ENCODE results near the gene P3H3.
A peak's percentile ranks its signal among the peaks of the same experiment; 100 is the strongest.
"Not testable (repeated sequence)": the region's sequence is repeated elsewhere in the genome, so short reads cannot be mapped to it uniquely, and the experiment has no call there.

Gene P3H3

DNA sequence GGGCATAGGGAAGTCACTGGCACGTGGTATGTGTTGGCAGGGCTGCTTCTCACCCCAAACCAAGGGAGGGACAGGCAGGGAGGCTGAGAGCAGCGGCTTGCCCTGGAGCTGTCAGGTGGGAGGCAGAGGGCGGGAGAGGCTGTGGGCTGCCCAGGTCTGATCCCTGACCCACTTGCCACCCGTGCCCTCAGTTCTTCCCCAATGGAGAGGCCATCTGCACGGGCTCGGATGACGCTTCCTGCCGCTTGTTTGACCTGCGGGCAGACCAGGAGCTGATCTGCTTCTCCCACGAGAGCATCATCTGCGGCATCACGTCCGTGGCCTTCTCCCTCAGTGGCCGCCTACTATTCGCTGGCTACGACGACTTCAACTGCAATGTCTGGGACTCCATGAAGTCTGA lies 17.2 kb downstream of the P3H3 start:
- no peak for DNase-seq

DNA sequence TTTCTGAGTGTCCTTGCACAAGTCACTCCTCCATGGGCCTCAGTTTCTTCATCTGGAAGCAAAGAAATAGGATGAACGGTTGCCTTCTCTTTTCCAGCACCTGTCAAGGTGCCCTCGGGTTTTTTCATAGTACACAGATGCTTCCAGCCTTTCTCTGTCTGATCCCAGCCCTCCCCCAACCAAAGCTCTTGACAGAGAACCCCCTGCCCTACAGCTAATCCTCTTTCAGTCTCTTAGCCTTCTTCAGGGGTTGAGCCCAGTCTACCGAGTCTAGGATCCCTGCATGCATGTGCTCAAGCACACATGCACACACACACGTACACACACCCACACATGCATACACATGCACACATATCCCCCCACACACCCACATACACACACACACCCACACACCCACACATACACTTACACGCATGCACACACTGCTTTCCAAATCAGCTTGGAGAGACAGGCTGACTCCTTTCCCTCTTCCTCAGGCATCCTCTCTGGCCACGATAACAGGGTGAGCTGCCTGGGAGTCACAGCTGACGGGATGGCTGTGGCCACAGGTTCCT lies 18.2 kb downstream of the P3H3 start:
- no peak for DNase-seq

DNA sequence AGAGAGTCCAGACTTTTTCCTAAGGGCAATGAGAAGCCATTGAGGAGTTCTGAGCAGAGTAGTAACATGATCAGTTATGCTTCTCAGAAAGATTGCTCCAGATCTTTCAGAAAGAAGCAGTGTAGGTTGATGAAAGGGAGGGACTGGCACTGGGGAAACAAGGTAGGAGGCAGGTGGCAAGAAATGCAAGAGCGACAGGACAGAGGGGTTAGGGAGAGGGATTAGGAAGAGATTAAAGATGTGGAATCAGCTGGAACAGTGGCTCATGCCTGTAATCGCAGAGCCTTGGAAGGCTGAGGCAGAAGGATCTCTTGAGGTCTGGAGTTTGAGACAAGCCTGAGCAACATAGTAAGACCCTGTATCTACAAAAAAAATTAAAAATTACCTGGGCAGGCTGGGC lies 19.5 kb downstream of the P3H3 start:
- DNase-seq, result no peak

DNA sequence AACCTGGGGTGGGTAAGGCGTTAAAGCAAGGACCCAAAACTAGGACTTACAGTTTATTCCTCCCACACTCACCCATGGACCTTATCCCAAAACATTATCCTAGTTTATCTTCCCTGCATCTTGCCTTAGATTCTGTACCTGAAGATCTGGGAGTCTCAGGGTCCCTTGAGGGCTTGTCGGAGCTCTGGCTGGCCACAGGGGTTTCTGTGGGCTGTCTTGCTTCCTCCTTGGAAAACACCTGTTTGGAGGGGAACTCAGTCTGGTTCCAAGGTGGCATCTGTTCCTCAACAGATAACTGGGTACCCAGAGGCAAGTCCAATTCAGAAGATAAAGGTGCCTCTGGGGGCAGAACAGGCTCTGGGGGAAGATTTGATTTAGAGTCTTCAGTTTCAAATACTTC lies 21.2 kb downstream of the P3H3 start:
- no peak for DNase-seq

DNA sequence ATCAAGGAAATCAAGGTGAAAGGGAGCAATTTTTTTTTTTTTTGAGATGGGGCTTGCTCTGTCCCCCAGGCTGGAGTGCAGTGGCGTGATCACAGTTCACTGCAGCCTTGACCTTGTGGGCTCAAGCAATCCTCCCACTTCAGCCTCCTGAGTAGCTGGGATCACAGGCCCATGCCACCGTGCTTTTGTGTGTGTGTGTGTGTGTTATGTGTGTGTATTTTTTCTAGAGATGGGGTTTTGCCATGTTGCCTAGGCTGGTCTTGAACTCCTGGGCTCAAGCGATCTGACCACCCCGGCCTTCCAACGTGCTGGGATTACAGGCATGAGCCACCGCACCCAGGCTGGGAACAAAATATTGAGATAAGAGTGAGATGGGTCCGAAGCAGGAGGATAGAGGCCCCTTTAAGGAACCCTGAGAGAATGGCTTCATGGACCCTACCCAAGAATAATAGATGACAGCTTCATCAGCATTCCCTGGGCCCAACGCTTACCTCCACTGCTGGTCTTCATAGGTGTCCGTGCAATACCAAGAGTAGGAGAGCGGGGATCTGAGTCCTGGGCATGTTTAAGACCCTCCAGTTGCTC lies 21.9 kb downstream of the P3H3 start:
- DNase-seq, result no peak

DNA sequence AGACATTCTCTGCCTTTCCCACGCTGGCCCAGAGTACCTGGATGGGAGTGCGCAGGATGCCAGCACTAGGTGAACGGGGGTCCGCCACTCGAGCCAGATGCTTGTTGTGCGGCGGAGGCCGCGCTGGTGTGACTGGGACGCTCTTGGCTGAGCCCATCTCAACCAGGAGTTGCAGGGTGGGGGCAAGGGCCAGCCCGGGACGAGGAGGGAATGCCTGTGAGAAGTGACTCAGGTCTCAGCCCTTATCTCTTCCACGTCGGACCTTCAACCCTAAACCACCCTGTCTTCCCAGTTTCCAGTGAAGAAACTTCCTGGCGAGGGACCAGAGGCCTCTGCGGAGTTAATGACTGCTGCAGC lies 22.6 kb downstream of the P3H3 start:
- no peak for DNase-seq

DNA sequence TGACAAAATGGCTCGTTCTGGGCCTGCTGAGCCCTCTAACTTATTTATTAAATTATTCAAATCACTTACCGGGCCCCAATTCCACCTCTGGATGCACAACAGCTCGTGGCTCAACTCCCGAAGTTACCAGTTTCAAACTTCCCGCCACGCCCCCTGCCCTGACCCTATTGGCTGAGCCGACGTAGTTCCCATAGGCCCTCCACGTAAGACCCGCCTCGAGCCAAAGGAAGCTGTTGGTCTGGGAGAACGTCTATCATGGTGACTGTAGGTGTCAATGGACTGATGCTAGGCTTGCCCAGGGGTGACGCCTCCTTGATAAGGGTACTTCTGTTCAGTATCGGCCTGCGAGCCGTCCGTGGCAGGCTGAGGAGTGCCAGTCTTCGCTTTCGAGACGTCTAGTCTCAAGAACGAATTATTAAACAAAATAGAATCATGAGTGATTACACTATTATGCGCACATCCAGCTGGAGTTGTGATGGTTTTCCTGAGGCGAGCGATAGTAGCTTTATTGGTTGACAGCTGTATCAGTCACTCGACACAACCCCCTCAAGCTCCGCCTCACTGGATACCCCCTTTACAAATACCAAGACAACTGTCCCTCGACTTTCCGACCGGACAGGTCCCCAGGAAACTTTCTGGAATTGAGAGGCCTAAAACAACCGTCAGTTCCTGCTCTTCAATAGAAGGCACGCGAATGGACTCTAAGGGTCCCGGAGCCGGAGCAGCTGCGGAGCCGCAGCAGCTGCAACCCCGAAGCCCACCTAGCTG lies 23.1 kb downstream of the P3H3 start, which contains the start of gene CDCA3:
TSS of gene CDCA3 (minus strand) at position 134 of the 768 bp plus-strand sequence. CDS start 334 bp downstream, outside the sequence.
- DNase-seq, result peak; percentile 99

DNA sequence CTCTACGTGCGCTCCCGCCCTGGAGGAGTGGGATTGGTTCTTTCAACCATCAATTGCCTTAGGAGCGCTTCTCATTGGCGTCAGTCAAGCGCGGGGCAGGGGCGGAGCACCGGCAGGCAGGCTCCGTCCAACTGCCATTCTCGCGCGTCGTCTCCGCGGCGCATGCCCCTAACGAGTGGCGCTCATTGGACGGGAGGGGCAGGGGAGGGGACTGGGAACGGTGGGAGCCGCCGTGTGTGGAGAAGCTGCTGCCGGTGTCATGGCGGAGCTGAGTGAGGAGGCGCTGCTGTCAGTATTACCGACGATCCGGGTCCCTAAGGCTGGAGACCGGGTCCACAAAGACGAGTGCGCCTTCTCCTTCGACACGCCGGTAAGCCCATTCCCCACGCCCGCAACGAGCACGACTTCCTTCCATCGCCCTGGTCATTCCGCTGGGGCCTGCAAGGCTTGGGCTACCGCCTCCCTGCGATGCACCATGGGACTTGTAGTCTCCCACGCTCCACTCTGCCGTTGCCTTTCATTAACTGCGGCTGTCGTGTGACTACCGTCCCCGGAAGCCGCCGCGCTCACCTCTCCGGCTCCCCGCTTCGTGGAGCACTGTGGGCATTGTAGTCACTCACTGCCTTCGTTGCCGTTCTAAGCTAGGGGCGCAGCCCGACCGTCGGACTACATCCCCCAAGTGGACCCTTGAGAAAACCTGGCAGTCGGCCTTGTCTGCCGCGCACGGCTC lies 23.9 kb downstream of the P3H3 start, which contains the start of gene USP5:
TSS of gene USP5 (plus strand) at position 230 of the 730 bp plus-strand sequence. CDS start at position 260, 30 bp downstream.
- peak; percentile 100 for DNase-seq

DNA sequence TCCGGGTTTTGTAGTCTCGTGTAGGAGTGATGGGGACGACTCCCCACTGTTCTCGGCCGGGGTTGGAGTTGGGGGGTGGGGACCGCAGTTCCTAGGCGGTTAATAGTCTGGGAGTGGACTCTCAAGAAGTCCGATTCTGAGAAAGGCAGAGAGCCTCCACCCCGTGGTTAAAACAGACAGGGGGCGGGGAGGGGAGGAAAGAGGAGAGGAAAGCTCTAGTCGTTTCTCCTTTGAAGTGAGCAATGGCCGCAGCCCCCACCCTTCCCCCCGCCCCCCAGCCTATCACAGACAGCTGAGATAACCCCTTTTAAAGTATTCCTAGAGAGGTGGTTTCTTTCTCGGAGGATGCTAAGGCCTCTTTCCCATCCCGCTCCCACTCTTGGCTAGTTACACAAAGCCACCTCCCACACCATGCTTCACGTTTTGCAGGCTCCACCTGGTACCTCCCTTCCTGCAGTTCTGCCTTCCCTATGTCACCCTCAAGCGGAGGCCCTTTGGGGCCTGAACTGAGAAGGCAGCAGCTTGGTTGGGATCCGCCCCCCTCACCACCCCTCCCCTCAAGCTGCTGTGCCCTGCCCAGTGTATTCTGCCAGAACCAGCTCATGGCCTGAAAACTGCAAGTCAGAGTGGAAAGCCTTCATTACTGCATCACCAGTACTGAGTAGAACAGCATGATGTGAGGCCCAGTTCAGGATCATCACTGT lies 24.6 kb downstream of the P3H3 start:
- DNase-seq, result peak; percentile 51

DNA sequence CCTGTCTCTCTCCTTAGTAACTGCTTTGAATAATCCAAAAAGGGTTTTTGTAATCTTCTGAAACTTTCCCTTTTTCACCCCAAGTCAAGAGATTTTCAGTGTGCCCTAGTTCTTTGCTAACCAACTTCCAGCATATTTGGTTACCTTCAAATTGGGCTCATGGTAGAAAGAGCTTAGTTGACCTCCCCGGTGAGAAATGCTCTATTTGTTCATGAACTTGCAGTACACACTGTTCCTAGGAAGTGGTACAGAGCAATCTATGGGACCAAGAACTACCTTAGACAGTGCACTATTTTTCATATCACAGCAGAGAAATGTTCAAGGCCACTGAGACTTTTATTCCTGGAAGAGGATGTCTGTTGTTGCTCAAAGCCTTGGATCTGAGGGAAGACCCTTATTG lies 25.4 kb downstream of the P3H3 start:
- no peak for DNase-seq

DNA sequence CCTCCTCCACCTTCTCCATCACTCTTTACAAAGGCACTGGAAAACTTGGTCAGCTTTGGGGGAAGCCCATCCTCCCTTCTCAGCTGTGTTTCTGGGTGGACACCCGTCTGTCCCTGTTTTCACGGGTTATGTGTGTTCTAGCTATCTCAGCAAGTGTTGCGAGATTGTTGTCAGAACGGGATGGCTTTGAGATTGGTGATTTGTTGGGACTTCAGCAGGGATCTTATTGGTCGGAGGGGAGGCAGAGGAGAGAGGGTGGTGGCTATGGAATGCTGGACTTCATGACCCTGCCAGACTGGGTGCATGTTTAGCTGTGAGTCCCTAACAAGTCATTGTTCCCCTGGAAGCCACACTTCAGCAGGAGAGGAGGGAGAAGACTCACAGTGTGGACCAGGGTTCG lies 25.8 kb downstream of the P3H3 start:
- DNase-seq, result no peak

DNA sequence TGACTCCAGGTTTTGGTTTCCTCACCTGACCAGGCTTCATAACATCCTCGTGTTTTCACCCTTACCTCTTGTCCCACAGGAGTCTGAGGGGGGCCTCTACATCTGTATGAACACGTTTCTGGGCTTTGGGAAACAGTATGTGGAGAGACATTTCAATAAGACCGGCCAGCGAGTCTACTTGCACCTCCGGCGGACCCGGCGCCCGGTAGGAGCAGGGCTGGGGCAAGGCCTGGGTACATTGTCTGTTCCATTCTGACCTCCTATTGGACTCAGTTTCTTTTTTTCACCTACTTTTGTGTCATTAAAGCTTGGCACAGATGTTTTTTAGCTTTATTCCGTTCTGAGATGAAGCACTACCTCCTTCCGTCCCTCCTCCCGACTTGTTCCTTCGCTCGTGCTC lies 27.1 kb downstream of the P3H3 start:
- DNase-seq, result no peak

DNA sequence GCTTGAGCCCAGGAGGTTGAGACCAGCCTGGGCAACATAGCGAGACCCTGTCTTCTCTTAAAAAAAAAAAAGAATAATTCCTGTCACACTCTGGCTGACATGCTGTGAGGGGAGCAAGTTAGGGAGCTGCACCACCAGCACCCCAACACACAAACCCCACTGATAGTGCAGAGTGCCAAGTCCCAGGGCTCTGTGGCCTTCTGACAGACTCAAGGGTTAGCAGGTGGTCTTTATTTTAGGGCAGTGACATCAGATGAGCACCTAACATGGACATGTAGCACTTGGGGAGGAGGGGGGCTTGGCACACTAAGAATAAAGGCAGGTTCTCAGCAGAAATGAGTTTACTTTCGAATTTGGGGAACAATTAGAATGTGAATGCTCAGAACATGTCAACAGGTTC lies 30.6 kb downstream of the P3H3 start:
- DNase-seq, result no peak

DNA sequence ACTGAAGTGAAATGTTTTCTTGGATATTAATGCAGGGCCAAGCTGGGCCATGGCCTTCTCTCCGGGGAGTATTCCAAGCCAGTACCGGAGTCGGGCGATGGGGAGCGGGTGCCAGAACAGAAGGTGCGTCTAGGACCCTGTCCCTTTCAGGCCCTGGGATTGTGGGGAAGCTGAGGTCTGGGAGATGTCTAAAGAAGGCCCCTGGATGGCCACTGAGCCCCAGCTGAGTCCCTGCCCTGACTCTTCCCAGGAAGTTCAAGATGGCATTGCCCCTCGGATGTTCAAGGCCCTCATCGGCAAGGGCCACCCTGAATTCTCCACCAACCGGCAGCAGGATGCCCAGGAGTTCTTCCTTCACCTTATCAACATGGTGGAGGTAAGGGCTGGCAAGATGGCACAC lies 31.9 kb downstream of the P3H3 start:
- no peak for DNase-seq

DNA sequence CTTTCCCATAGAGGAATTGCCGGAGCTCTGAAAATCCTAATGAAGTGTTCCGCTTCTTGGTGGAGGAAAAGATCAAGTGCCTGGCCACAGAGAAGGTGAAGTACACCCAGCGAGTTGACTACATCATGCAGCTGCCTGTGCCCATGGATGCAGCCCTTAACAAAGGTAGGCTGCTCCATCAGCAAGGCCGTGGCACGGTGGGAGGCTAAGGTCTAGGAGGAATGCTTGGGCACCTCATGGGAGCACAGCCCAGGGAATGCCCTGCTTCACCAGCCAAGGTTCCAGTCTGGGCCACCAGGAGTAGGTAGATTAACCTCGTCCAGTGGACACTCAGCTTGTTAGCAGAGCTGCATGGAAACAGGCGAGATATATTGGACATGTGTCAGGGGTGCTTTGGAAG lies 32.7 kb downstream of the P3H3 start:
- no peak for DNase-seq

DNA sequence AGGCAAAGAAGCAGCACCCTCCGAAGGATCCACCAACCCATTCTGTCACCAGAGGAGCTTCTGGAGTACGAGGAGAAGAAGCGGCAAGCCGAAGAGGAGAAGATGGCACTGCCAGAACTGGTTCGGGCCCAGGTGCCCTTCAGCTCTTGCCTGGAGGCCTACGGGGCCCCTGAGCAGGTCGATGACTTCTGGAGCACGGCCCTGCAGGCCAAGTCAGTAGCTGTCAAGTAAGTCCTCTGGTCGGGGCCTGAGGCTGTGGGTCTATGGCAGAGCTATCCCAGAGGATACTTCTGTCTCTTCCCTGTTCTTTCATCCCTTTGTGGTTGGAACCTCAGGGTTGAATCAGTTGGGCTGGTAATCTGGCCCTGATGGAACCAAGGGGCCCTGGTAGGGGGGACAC lies 33.2 kb downstream of the P3H3 start:
- DNase-seq, result no peak

DNA sequence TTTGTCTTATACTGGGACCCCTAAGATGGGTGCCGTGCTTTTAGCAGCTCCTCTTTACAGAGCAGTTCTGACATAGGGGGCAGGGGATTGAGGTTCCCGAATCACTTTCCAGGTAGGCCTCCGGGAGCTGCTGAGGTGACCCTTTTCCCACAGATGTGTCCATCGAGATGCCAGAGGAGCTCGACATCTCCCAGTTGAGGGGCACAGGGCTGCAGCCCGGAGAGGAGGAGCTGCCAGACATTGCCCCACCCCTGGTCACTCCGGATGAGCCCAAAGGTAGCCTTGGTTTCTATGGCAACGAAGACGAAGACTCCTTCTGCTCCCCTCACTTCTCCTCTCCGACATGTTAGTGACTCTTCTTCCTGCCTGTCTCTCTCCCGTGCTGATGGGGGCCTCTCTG lies 34.8 kb downstream of the P3H3 start:
- no peak for DNase-seq

DNA sequence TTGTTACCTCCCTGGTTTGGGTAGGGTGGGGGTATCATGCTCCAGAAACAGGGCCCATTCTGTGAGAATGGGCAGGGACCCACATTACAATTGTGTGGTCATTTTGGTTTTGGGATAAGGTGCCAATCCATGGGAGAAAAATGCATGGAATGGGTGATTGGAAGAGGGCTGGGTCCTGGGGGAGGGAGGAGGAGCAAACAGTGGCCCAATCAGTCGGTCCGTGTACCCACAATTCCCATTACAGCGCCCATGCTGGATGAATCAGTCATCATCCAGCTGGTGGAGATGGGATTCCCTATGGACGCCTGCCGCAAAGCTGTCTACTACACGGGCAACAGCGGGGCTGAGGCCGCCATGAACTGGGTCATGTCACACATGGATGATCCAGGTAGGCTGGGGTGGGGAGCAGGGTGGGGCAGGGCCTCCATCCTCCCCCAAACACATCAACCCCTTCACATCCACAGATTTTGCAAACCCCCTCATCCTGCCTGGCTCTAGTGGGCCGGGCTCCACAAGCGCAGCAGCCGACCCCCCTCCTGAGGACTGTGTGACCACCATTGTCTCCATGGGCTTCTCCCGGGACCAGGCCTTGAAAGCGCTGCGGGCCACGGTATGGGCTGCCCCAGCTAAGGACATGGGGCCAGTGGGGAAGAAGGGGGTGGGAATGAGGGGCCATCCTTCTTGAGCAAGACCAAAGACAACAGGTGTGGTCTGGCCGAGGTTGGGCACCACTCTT lies 35.5 kb downstream of the P3H3 start:
- DNase-seq, result no peak

DNA sequence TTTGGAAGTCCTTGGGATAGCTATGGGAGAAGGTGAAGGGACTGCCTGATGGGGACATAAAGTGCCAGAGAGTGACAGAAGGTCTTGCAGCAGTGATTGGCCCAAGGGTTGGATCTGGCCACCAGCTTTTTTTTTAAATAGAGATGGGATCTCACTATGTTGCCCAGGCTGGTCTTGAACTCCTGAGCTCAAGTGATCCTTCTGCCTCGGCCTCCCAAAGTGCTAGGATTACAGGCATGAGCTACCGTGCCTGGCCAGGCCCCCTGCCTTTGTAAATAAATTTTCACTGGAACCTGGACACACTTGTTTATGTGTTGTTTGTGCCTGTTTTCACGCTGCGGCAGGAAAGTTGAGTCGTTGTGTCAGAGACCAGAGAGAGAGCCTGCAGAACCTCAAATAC lies 37.1 kb downstream of the P3H3 start:
- not testable (repeated sequence) for DNase-seq

DNA sequence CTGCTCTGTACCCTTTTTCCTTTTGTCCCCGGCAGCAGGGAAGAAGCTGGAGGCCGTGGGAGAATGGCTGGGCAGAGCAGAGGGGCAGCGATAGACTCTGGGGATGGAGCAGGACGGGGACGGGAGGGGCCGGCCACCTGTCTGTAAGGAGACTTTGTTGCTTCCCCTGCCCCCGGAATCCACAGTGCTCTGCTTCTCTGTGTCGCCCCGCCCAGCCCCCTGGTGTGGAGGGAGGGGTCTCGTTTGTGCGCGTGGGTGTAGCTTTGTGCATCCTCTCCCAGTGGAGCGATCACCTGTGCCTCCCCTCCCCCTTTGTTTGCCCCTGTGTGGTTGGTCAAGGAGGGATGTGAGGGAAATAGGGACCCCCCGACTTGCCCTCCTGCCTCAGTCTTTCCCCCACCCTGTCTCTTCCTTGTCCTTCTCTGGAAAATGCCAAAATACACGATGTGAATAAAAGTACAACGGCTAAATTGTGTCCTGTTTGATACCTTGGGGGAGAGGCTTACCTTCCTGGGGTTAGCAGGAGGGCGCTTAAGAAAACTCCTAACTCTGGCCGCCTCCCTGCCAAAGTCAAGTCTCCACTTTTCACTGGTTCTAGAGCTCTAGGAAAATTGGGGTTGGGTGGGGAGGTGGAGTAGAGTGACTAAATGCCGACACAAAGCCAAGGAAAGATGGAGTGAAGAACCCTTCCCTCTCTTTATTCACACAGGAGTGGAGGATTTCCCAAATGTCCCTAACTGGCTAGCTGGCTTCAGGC lies 38.1 kb downstream of the P3H3 start:
- DNase-seq, result no peak

DNA sequence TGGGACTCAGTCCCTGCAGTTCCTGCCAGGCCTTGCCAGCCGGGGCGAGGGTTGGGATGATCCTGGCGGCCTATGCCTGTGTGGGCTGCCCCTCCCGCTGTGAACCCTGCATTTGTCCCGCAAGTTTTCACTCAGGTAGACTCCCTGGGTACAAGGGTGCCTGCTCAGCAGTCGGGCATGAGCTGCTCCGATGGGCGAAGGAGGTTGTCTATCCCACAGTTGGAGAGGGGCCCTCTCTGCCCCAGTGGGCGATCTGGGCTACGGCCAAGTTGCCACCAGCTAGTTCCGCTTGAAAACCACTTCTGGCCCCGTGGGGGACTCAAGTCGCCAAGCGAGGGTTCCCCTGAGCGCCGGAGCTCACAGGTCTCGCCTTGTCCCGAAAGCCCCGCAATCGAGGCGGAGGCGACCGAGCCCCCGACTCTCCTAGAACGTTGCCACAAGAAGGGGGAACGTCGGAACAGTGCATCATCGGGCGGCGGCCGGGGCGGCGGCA lies 38.8 kb downstream of the P3H3 start:
- DNase-seq, result no peak
